Measurements from ENCODE around the gene PRSS27. TPM values are rescaled to one million over a fixed set of nuclear protein-coding genes. Genes with fewer than 3 reads are reported as not detected.
"Not testable (repeated sequence)": the region's sequence is repeated elsewhere in the genome, so short reads cannot be mapped to it uniquely, and the experiment has no call there.

Gene PRSS27
- total RNA-seq, 2 experiments from 2014 or later: 1.6 to 2.4 TPM

DNA sequence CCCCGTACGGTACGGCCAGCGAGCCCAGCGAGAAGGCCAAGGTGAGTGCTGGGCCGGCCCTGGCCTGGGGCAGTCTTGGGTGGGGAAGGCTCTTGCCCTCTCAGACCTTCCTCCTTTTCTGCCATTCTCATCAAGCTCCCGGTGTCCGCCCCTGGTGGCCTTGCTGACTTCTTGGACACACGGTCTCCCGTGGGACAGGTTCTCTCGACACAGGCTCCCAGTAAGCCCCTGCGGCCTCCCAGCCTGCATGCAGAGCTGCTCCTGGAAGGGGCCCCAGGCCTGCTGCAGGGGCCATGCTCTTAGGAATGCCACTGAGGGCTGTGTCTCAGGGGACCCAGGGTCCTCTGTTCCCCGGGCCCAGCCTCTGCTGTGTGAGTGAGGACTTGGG, 17.6 kb downstream of the PRSS27 start:
- H3K9me3 Mint-ChIP-seq: no peaks in the 10 kb centered on the region
- H3K4me1 Mint-ChIP-seq (ENCODE audit: low read depth): no peaks in the 10 kb centered on the region
- H3K36me3 Mint-ChIP-seq: peaks cover 14% of the 10 kb centered on the region
- no peak for DNase-seq
- no peak overlapping the region for H3K27ac Mint-ChIP-seq
- ChIA-PET CTCF (no interaction called here), POLR2A (no interaction called here)
- intact Hi-C loops (cut with micrococcal nuclease): no loop called here
- H3K27me3 Mint-ChIP-seq: no peaks in the 10 kb centered on the region
- no peak overlapping the region for H3K4me3 Mint-ChIP-seq

DNA sequence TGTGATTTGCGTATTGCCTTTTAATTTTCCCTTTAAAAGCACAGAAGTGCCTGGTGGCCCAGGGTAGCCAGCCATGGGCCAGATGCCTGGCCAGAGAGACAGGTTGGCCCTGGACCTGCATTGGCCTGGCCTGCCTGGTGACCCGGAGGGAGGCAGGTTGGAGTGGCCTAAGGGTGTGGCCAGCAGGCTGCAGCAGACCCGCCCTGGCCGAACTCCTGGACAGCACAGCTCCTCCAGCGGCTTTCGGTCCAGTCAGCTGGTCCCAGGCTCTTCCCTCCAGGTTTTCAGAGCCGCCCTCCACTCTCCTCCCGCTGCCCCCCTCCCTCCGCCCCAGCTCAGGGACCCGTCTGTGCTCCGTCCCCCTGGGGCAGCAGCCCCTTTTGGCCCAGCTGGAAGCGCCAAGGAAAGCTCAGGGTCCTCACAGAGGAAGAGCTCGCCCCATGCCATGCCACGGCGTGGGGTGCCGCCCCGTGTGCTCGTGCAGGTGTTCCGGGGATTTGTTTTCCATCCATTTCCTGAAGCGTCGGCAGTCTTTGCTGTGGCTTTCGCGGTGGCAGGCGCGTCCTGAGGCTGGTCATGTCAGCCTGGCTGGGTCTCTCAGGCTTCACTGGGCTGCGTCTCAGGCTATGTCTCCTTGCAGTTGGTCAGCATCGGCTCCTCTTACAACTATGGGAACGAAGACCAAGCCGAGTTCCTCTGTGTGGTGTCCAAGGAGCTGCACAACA, 18.1 kb downstream of the PRSS27 start:
- intact Hi-C loops (cut with micrococcal nuclease): no loop called here
- Mint-ChIP-seq H3K9me3 (no peaks in the 10 kb centered on the region), H3K27me3 (no peaks in the 10 kb centered on the region), H3K4me1 (ENCODE audit: low read depth) (peaks cover 2% of the 10 kb centered on the region), H3K4me3 (no peak overlapping the region), H3K36me3 (peaks cover 18% of the 10 kb centered on the region), H3K27ac (no peak overlapping the region)
- DNase-seq: no peak
- CTCF ChIA-PET: no interaction called here
- POLR2A ChIA-PET: no interaction called here

- no peak overlapping the region for H3K27ac Mint-ChIP-seq
- POLR2A ChIA-PET: no interaction called here
- no peak overlapping the region for H3K4me3 Mint-ChIP-seq
- H3K36me3 Mint-ChIP-seq: peaks cover 21% of the 10 kb centered on the region
- CTCF ChIA-PET: no interaction called here
- no peaks in the 10 kb centered on the region for H3K9me3 Mint-ChIP-seq
- DNase-seq: no peak
- intact Hi-C loops (cut with micrococcal nuclease): no loop called here
- peaks cover 3% of the 10 kb centered on the region for H3K4me1 Mint-ChIP-seq (ENCODE audit: low read depth)
- H3K27me3 Mint-ChIP-seq: no peaks in the 10 kb centered on the region
These were observed 18.8 kb downstream of the PRSS27 start for GRCh38 chr16:2701272-2701671.

DNA sequence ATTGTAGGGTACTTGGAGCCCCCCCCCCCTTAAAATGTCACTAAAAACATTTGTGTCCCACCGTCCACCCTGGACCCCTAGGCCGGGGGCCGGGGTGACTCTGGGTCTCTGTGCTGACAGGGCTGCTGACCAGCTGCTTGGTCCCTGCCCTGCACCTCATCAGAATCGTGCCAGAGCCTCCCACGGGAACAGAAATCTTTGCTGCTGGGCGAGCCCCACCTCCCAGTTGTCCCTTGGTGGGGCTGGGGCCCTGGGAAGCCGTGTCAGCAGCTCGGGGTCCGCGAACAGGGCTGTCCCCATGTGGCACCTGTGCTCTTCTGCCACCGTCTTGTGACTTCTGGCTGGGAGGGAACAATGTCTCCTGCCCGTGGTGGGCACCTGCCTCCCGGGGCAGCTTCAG, 19.2 kb downstream of the PRSS27 start:
- CTCF ChIA-PET: interaction anchor here (0.7 kb wide), 1 partner anchor 226 kb away, joined by 3 read pairs; no protein-coding TSS in a partner anchor
- DNase-seq: no peak
- Mint-ChIP-seq H3K9me3 (no peaks in the 10 kb centered on the region), H3K27me3 (no peaks in the 10 kb centered on the region), H3K4me3 (no peak overlapping the region), H3K36me3 (peaks cover 21% of the 10 kb centered on the region), H3K4me1 (ENCODE audit: low read depth) (peaks cover 3% of the 10 kb centered on the region), H3K27ac (no peak overlapping the region)
- intact Hi-C loops (cut with micrococcal nuclease): no loop called here
- POLR2A ChIA-PET: no interaction called here

- POLR2A ChIA-PET: no interaction called here
- H3K4me3 Mint-ChIP-seq: no peak overlapping the region
- peaks cover 3% of the 10 kb centered on the region for H3K4me1 Mint-ChIP-seq (ENCODE audit: low read depth)
- peaks cover 21% of the 10 kb centered on the region for H3K36me3 Mint-ChIP-seq
- no peak for DNase-seq
- no peak overlapping the region for H3K27ac Mint-ChIP-seq
- no peaks in the 10 kb centered on the region for H3K27me3 Mint-ChIP-seq
- intact Hi-C loops (cut with micrococcal nuclease): no loop called here
- CTCF ChIA-PET: interaction anchor here (0.7 kb wide), 1 partner anchor 227 kb away, joined by 3 read pairs; no protein-coding TSS in a partner anchor
- H3K9me3 Mint-ChIP-seq: no peaks in the 10 kb centered on the region
These were observed 20.0 kb downstream of the PRSS27 start for GRCh38 chr16:2699791-2700600.

- Mint-ChIP-seq H3K27me3 (no peaks in the 10 kb centered on the region), H3K36me3 (peaks cover 21% of the 10 kb centered on the region), H3K4me3 (no peak overlapping the region), H3K27ac (no peak overlapping the region), H3K9me3 (no peaks in the 10 kb centered on the region), H3K4me1 (ENCODE audit: low read depth) (peaks cover 3% of the 10 kb centered on the region)
- intact Hi-C loops (cut with micrococcal nuclease): no loop called here
- ChIA-PET CTCF (no interaction called here), POLR2A (interaction anchor here (0.6 kb wide), 1 partner anchor 1083 kb away, joined by 3 read pairs; no protein-coding TSS in a partner anchor)
- no peak for DNase-seq
These were observed 20.9 kb downstream of the PRSS27 start for GRCh38 chr16:2698965-2699750.

DNA sequence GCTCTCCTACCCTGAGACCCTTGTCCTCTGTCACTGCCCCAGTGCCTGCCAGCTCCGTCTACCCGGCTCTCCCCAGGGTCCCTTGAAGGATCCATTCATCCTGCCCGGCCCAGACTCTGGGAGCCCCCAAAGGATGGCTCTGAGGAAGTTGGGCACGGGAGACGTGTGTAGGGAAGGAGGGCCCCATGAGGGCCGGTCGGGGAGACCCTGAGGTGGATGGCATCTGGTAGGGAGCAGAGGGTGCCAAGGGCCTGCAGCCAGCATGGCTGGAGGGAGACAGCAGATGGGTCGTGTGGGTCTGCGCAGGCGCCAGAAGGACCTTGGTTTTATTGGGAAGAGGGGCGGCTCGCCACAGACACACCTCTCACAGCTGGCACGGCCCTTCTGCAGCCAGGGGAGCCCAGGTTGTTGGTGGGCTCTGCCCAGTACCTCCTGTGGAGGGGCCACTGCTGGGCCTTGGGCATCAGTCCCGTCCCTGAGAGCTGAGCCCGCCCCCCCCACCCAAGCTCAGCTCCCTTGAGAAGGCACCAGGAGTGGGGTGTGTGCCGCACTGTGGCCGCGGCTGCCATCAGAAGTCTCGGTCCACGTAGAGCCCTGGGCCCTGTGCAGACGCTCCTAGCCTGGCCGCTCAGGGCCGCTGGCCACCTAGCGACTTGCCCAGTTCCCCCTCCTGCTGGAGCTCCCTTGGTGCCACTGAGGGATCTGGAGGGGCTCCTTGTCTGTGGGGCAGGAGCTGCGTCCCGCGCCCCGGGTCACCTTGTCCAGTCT, 21.7 kb downstream of the PRSS27 start:
- Mint-ChIP-seq H3K9me3 (no peaks in the 10 kb centered on the region), H3K36me3 (peaks cover 21% of the 10 kb centered on the region), H3K4me1 (ENCODE audit: low read depth) (peaks cover 3% of the 10 kb centered on the region), H3K4me3 (no peak overlapping the region), H3K27me3 (no peaks in the 10 kb centered on the region), H3K27ac (no peak overlapping the region)
- intact Hi-C loops (cut with micrococcal nuclease): no loop called here
- CTCF ChIA-PET: no interaction called here
- no peak for DNase-seq
- POLR2A ChIA-PET: interaction anchor here (0.6 kb wide), 1 partner anchor 1082 kb away, joined by 3 read pairs; no protein-coding TSS in a partner anchor

GRCh38 chr16:2697401-2697948, 22.5 kb downstream of the PRSS27 start:
- Mint-ChIP-seq H3K27ac (no peak overlapping the region), H3K27me3 (no peaks in the 10 kb centered on the region)
- intact Hi-C loops (cut with micrococcal nuclease): no loop called here

DNA sequence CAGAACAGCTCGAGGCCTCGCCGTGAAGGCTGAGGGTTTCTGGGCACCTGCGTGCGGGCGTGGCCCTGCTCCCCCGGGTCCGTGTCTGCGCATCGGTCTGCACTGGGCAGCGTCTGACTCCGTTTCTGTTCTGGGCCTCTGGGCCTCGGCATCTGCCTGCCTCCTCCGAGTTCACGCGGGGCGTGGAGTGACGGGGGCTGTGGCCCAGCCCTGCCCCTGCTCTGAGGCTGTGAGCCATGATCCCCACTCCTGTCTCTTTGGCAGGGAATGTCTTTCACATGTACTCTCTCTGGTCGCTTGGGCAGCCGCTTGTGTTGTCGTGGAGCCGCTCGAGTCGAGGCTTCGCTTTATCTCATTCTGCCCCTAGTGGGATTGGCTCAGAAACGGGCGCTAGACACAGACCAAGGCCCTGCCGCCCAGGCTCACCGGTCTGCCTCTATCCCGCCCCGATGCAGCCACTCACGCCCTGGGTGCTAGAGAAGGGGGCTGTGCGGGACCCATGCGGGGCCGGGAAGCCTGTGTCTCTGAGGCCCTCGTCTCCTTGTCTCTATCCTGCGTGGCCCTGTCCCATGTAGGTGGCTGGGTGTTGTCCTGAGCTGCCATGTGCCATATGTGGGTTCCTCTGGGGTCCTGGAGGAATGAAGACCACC, 23.3 kb downstream of the PRSS27 start:
- CTCF ChIA-PET; DNase-seq; H3K4me1 Mint-ChIP-seq (ENCODE audit: low read depth); H3K4me3 Mint-ChIP-seq; H3K27me3 Mint-ChIP-seq; POLR2A ChIA-PET; intact Hi-C loops (cut with micrococcal nuclease); H3K9me3 Mint-ChIP-seq; H3K27ac Mint-ChIP-seq: not testable (repeated sequence)
- peaks cover 14% of the 10 kb centered on the region for H3K36me3 Mint-ChIP-seq

More at GRCh38 chr16:2697401-2697948, 22.5 kb downstream of the PRSS27 start:
- H3K4me1 Mint-ChIP-seq (ENCODE audit: low read depth): peaks cover 3% of the 10 kb centered on the region
- no peaks in the 10 kb centered on the region for H3K9me3 Mint-ChIP-seq
- no peak for DNase-seq
- ChIA-PET POLR2A (no interaction called here), CTCF (no interaction called here)
- peaks cover 20% of the 10 kb centered on the region for H3K36me3 Mint-ChIP-seq
- no peak overlapping the region for H3K4me3 Mint-ChIP-seq

DNA sequence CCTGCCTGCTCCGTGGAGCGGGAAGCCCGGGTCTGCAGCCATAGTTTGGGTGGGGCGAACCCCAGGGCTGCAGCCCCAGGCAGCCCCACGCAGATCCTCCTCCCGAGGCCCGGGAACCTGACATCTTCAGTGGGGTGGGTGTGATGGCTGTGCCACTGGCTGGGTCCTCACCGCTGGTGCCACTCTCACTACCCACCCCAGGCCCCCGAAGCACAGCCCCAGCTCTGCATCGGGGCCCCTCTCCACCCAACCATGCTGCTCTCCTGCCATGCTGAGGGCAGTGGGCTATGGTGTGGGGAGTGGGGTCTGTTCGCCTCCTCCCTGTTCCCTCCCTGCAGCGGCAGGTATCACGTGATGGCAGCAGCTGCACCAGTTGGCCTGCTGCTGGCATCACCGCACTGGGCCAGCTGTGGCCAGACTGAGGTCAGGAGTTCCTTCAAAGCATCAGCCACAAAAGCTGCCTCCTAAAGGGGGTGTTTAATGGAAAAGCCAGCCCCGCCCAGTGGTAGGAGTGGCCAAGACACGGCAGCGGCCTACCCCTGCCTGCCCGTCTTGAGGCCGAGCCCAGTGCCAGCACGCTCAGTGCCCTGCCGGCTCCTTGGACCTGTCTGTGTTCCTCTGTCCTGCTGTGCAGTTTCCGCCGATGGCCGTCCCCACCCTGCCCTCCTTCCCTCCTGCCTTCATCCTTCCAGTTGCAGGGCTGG, 26.9 kb downstream of the PRSS27 start:
- ChIA-PET POLR2A (interaction anchor here (0.9 kb wide), 1 partner anchor 10 kb away, joined by 3 read pairs; the partner anchor contains the start of gene KCTD5), CTCF (no interaction called here)
- DNase-seq: no peak
- peaks cover 14% of the 10 kb centered on the region for H3K36me3 Mint-ChIP-seq
- no peak overlapping the region for H3K27ac Mint-ChIP-seq
- H3K4me1 Mint-ChIP-seq (ENCODE audit: low read depth): peaks cover 5% of the 10 kb centered on the region
- H3K4me3 Mint-ChIP-seq: no peak overlapping the region
- H3K9me3 Mint-ChIP-seq: no peaks in the 10 kb centered on the region
- intact Hi-C loops (cut with micrococcal nuclease): no loop called here
- no peaks in the 10 kb centered on the region for H3K27me3 Mint-ChIP-seq

All from activated CD4-positive, alpha-beta memory T cell treated with anti-CD3 and anti-CD28 coated beads for 36 hours (primary cell).